RWPE1 (cell line): ENCODE results near the gene GAA.
A peak's percentile ranks its signal among the peaks of the same experiment; 100 is the strongest.

Experiments used
- CTCF ChIA-PET: fragments of 350-600 bp; sonication (Branson Sonifier 250); formaldehyde crosslinking; extraction: SDS; loops from one replicate; lab custom pipeline; 2021; lab: Yijun Ruan, JAX
- POLR2A ChIA-PET: fragments of 400-600 bp; formaldehyde crosslinking; extraction: SDS; loops from one replicate; lab custom pipeline; 2020; ENCODE audit warnings: antibody characterized with exemption; ENCODE audit not compliant: low non-redundant PET; lab: Yijun Ruan, JAX
- DNase-seq: peaks from one replicate; pipeline ENCODE4 v3.0.0; 2012; ENCODE audit warnings: low spot score
- H3K27ac ChIP-seq: fragments of 450-650 bp; 2 replicates; pipeline ENCODE4 v1.5.1; 2017
- CTCF ChIP-seq: fragments of 450-650 bp; conservative IDR thresholded peaks from 2 replicates; pipeline ENCODE4 v1.5.1; 2017; ENCODE audit warnings: low read depth, mild to moderate bottlenecking

Gene GAA

GRCh38 chr17:80104956-80105375, 3.6 kb downstream of the GAA start:
- ChIA-PET CTCF (interaction anchor here (0.7 kb wide), 2 partner anchors 41 to 526 kb away, joined by 3 to 4 read pairs; no protein-coding TSS in a partner anchor), POLR2A (no interaction called here)
- H3K27ac ChIP-seq = peak overlapping the region; percentile 83
- no peak for TF ChIP-seq CTCF
- DNase-seq = no peak

GRCh38 chr17:80105762-80106161, 4.4 kb downstream of the GAA start:
- POLR2A ChIA-PET = no interaction called here
- DNase-seq = no peak
- no peak overlapping the region for H3K27ac ChIP-seq
- no peak for TF ChIP-seq CTCF
- CTCF ChIA-PET = interaction anchor here (0.7 kb wide), 1 partner anchor 40 kb away, joined by 3 read pairs; no protein-coding TSS in a partner anchor

GRCh38 chr17:80106176-80106575, 4.8 kb downstream of the GAA start:
- ChIA-PET CTCF (interaction anchor here (0.7 kb wide), 1 partner anchor 299 kb away, joined by 5 read pairs; no protein-coding TSS in a partner anchor), POLR2A (no interaction called here)
- no peak overlapping the region for H3K27ac ChIP-seq
- no peak for TF ChIP-seq CTCF
- DNase-seq = no peak

GRCh38 chr17:80106751-80107150, 5.4 kb downstream of the GAA start:
- no peak for DNase-seq
- no peak for TF ChIP-seq CTCF
- POLR2A ChIA-PET = no interaction called here
- CTCF ChIA-PET = interaction anchor here (0.7 kb wide), 1 partner anchor 300 kb away, joined by 5 read pairs; no protein-coding TSS in a partner anchor
- H3K27ac ChIP-seq = no peak overlapping the region

GRCh38 chr17:80107231-80108021, 6.0 kb downstream of the GAA start:
- TF ChIP-seq CTCF = no peak
- ChIA-PET POLR2A (interaction anchor here (0.6 to 0.8 kb wide), 2 partner anchors 151 to 268 kb away, joined by 3 read pairs; partner anchors contain the start of gene CBX4), CTCF (interaction anchor here (0.5 to 1.0 kb wide), 2 partner anchors 25 to 261 kb away, joined by 3 to 4 read pairs; no protein-coding TSS in a partner anchor)
- no peak overlapping the region for H3K27ac ChIP-seq
- no peak for DNase-seq
